Uterus (tissue), 4 donors: ENCODE data around the gene TUBA4A. TPM values are rescaled to one million over a fixed set of nuclear protein-coding genes. Genes with fewer than 3 reads are reported as not detected.
"Not testable (repeated sequence)": the region's sequence is repeated elsewhere in the genome, so short reads cannot be mapped to it uniquely, and the experiment has no call there.

Source experiments
- DNase-seq, 2 donors: peaks; one replicate each; pipeline ENCODE4 v3.0.0-alpha.2; 2019 to 2020
- H3K27ac ChIP-seq, 2 donors: fragments of 200-600 bp; sonication (generic); 1 replicate in 1 of 2; 2 replicates in 1 of 2; pipeline ENCODE4 v1.5.1; 2016 to 2018
- H3K27me3 ChIP-seq, 2 donors: fragments of 200-600 bp; sonication (generic); one replicate each; pipeline ENCODE4 v1.5.1; 2018 to 2019; ENCODE audit warnings: control low read depth in 1 of 2
- H3K36me3 ChIP-seq, 2 donors: fragments of 200-600 bp; sonication (generic); one replicate each; pipeline ENCODE4 v1.5.1; 2019; ENCODE audit warnings: control low read depth in 1 of 2
- H3K4me1 ChIP-seq, 2 donors: fragments of 200-600 bp; sonication (generic); one replicate each; pipeline ENCODE4 v1.5.1; 2018 to 2019; ENCODE audit warnings: control low read depth in 1 of 2
- H3K4me3 ChIP-seq, 2 donors: fragments of 200-600 bp; sonication (generic); 1 replicate in 1 of 2; 2 replicates in 1 of 2; pipeline ENCODE4 v1.5.1; 2018 to 2019; ENCODE audit warnings: mild to moderate bottlenecking in 1 of 2
- H3K9me3 ChIP-seq, 2 donors: fragments of 200-600 bp; sonication (generic); one replicate each; pipeline ENCODE4 v1.5.1; 2019; ENCODE audit warnings: control low read depth in 1 of 2
- POLR2A ChIP-seq, 2 donors: fragments of 450-650 bp; IDR thresholded peaks; one replicate each; pipeline ENCODE4 v1.6.1; 2016; ENCODE audit warnings: antibody characterized with exemption in 2 of 2, mild to moderate bottlenecking in 1 of 2, moderate library complexity in 1 of 2
- intact Hi-C: fragments of 100-400 bp; cut with DNase I; formaldehyde crosslinking; loops from one replicate; pipeline ENCODE4 v1.15.1; 2023; ENCODE audit warnings: low total_unique reads
- total RNA-seq, 4 donors: library from RNA; depleted of rRNA in 3 of 4; stranded (reverse); fragments of >200 nt in 3 of 4; gene quantifications; one replicate each; pipeline versions ENCODE4 v1.1.0 to v1.2.4, GENCODE V29; 2014 to 2023
- TF ChIP-seq, protein P1 (sequence below), 4 experiments: fragments of 200-600 bp in 2 of 4; fragments of 450-650 bp in 2 of 4; sonication (generic) in 2 of 4; IDR thresholded peaks; one replicate each; pipeline ENCODE4 v1.5.1; 2016 to 2019; ENCODE audit warnings: antibody characterized with exemption in 4 of 4, mild to moderate bottlenecking in 2 of 4, moderate library complexity in 1 of 4
- donor health status: DM: yes; HTN: yes; CAD: no.

Gene TUBA4A
- total RNA-seq, 4 donors from 2014 or later = 3.7 to 32.3 (median 7.3) TPM

DNA sequence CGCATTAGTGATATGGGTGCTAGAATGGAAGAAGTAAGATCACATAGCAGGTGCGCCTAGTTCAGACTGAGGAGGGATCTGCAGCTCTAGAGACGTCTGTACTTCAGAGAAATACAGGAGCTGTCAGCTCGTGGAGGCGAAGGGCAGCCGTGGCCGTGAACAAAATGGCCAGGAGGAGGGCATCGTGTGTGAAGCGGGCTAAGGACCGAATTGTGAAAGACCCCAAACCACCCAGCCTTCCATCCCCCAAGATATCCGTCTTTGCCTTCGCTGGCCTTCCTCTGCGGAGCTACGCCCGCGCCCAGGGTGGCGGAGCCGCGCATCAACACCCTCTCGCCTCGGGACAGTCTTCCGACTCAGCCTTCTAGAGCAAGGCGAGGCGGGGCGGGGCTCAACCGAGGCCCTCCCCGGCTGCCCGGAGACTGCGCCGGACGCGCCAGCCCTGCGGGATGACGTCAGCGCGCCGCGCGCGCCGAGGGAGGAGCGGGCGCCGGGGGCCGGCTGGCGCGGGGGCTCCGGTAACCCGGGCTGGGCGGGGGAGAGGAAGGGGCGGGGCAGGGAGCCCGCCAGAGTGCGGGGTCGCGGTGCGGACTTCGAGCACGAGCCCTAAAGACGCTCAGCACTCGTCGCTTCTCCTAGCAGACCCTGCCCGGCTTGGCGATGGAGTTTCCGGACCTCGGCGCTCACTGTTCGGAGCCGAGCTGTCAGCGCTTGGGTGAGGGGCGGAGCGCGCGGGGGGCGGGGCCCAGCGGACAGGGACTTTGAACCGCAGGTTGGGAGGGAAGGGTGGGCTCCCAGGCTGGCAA, 47.2 kb downstream of the TUBA4A start, which contains the start of gene ZFAND2B:
Gene ZFAND2B, plus strand, starts transcription at position 455 of the 806 bp plus-strand sequence. Its CDS starts 206 bp downstream, at position 661.
- Histone ChIP-seq H3K4me3 (peak within 1 kb of the TSS; percentile 85 to 92), H3K9me3 (no peaks in the 10 kb centered on the region), H3K27ac (peak within 1 kb of the TSS; percentile 96 to 99), H3K4me1 (peaks cover 0 to 7% of the 10 kb centered on the region in 2 donors), H3K27me3 (no peaks in the 10 kb centered on the region), H3K36me3 (no peaks in the 10 kb centered on the region)
- TF ChIP-seq POLR2A (IDR thresholded peaks at IDR 0.05) = peak; percentile 98 to 100
- TF ChIP-seq, protein P1, sequence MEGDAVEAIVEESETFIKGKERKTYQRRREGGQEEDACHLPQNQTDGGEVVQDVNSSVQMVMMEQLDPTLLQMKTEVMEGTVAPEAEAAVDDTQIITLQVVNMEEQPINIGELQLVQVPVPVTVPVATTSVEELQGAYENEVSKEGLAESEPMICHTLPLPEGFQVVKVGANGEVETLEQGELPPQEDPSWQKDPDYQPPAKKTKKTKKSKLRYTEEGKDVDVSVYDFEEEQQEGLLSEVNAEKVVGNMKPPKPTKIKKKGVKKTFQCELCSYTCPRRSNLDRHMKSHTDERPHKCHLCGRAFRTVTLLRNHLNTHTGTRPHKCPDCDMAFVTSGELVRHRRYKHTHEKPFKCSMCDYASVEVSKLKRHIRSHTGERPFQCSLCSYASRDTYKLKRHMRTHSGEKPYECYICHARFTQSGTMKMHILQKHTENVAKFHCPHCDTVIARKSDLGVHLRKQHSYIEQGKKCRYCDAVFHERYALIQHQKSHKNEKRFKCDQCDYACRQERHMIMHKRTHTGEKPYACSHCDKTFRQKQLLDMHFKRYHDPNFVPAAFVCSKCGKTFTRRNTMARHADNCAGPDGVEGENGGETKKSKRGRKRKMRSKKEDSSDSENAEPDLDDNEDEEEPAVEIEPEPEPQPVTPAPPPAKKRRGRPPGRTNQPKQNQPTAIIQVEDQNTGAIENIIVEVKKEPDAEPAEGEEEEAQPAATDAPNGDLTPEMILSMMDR (IDR thresholded peaks at IDR 0.05) = peak in 3 of 4 experiments; percentile 6 to 58 (median 36)
- intact Hi-C loops = no loop called here
- DNase-seq = peak; percentile 93 to 95

DNA sequence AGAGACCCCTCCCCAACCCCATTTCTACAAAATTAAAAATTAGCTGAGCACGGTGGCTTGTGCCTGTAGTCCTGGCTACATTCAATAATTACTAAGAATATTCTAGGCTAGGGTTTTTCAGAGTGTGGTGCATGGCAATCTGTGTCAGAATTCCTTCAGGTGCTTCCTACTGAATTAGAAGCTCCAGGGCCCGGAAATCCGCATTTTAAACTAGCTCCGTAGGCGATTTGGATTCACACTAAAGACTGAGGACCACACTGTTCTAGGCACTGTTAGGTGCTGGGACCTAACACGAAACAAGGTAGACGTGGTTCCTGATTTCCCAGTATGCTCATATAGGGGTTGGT, 47.8 kb downstream of the TUBA4A start:
- Histone ChIP-seq H3K36me3 (no peaks in the 10 kb centered on the region), H3K9me3 (no peaks in the 10 kb centered on the region), H3K27ac (peak overlapping the region; percentile 96 to 99), H3K27me3 (no peaks in the 10 kb centered on the region), H3K4me3 (peak overlapping the region; percentile 85 to 92), H3K4me1 (peaks cover 0 to 7% of the 10 kb centered on the region in 2 donors)
- DNase-seq = no peak
- intact Hi-C loops = no loop called here
- no peak for TF ChIP-seq POLR2A (IDR thresholded peaks at IDR 0.05)
- TF ChIP-seq, protein P1 (IDR thresholded peaks at IDR 0.05) = no peak

DNA sequence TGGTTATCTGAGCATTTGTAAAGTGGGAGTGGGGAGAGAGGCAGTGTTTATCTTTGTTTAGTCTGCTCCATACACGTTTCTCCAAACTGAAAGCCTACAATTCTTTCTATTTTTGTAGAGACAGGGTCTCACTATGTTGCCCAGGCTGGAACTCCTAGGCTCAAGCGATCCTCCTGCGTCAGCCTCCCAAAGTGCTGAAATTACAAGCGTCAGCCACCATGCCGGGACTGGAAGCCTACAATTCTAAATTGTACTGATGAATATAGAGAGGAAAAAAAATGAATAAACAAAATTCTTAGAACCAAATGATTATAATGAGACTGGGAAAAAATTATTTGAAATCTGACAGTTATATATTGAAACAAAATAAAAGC, 48.6 kb downstream of the TUBA4A start:
- no peak overlapping the region for H3K27ac ChIP-seq
- H3K36me3 ChIP-seq = no peaks in the 10 kb centered on the region
- H3K27me3 ChIP-seq = no peaks in the 10 kb centered on the region
- TF ChIP-seq POLR2A (IDR thresholded peaks at IDR 0.05) = no peak
- TF ChIP-seq, protein P1 (IDR thresholded peaks at IDR 0.05) = no peak
- DNase-seq = no peak
- H3K4me1 ChIP-seq = peaks cover 0 to 7% of the 10 kb centered on the region in 2 donors
- intact Hi-C loops = no loop called here
- no peak overlapping the region for H3K4me3 ChIP-seq
- no peaks in the 10 kb centered on the region for H3K9me3 ChIP-seq

- no peak overlapping the region for H3K27ac ChIP-seq
- no peak for DNase-seq
- no peaks in the 10 kb centered on the region for H3K9me3 ChIP-seq
- TF ChIP-seq, protein P1 (IDR thresholded peaks at IDR 0.05) = no peak
- no peak for TF ChIP-seq POLR2A (IDR thresholded peaks at IDR 0.05)
- H3K36me3 ChIP-seq = no peaks in the 10 kb centered on the region
- intact Hi-C loops = no loop called here
- no peaks in the 10 kb centered on the region for H3K27me3 ChIP-seq
- no peak overlapping the region for H3K4me3 ChIP-seq
- H3K4me1 ChIP-seq = peaks cover 0 to 7% of the 10 kb centered on the region in 2 donors
These were observed 49.1 kb downstream of the TUBA4A start for GRCh38 chr2:219204425-219205164.

- intact Hi-C loops, H3K27ac ChIP-seq, H3K9me3 ChIP-seq, H3K36me3 ChIP-seq, H3K27me3 ChIP-seq, DNase-seq, H3K4me1 ChIP-seq, H3K4me3 ChIP-seq: not testable (repeated sequence)
These were observed 52.4 kb downstream of the TUBA4A start for GRCh38 chr2:219201331-219201730.

- H3K27me3 ChIP-seq, DNase-seq, H3K4me3 ChIP-seq, H3K9me3 ChIP-seq, H3K36me3 ChIP-seq, H3K27ac ChIP-seq, H3K4me1 ChIP-seq, intact Hi-C loops: not testable (repeated sequence)
These were observed 53.0 kb downstream of the TUBA4A start for GRCh38 chr2:219200502-219201326.
